ENCODE results near the gene PES1.
"Not testable (repeated sequence)": the region's sequence is repeated elsewhere in the genome, so short reads cannot be mapped to it uniquely, and the experiment has no call there.

The PES1 gene

DNA sequence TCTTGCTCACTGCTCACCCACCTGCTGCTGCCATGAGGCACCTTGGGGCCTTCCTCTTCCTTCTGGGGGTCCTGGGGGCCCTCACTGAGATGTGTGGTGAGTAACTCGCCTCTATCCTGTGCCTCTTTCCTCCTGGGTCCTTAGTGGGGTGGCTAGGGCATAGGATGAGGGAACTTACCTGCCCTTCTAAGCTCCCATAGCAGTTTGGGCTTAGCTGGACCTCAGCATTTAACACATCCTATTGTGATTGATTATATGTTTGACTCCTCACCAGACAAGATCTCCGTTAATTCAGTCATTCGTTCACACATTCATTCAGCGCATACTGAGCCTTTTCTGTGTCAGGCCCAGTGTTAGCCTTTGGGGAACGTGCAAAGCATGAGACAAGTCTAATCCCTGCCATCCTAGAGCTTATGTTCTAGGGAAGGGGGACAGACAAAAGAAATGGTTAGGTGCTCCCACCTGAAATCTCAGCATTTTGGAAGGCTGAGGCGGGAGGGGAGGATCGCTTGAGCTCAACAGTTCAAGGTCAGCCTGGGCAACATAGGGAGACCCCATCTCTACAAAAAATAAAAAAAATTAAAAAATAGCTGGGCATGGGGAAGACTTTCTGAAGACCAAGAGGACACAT, 15.7 kb upstream of the PES1 start:
- no peak for DNase-seq

DNA sequence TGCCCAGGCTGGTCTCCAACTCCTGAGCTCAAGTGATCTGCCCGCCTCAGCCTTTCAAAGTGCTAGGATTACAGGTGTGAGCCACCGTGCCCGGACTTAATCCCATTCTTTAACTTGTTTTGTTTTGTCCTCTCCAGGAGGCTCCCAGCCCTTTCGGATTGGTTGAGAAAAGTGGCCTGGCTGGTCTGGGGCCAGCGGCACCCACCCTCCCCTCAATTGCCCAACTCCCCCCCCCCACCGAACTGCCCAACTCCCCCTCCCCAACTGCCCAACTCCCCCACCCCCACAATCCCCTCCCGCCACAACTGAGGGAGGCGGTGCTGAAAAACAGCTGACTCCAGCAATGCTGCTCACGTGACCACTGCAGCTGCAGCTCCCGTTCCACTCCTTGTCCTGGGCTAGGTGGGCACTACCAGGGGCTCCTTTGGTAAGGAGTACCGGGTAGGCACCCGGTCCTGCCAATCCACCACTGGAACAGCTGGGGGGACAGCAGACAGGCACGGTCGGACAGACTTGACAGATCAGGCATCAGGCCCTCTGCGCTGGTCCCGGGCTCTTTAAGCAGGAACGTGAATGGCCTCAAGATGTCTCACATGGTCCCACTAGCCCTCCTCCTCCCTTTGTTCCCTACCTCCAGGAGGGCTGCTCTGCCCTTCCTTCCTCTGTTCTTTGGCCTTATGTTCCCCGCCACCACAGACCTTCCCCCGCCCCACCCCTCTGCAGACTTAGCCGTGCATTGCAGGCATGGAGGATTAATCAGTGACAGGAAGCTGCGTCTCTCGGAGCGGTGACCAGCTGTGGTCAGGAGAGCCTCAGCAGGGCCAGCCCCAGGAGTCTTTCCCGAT, 15.0 kb upstream of the PES1 start, which contains the start of gene TCN2:
TSS of gene TCN2 (plus strand) at position 720 of the 845 bp plus-strand sequence. CDS start 158 bp downstream, outside the sequence.
- DNase-seq, result peak; percentile 58

DNA sequence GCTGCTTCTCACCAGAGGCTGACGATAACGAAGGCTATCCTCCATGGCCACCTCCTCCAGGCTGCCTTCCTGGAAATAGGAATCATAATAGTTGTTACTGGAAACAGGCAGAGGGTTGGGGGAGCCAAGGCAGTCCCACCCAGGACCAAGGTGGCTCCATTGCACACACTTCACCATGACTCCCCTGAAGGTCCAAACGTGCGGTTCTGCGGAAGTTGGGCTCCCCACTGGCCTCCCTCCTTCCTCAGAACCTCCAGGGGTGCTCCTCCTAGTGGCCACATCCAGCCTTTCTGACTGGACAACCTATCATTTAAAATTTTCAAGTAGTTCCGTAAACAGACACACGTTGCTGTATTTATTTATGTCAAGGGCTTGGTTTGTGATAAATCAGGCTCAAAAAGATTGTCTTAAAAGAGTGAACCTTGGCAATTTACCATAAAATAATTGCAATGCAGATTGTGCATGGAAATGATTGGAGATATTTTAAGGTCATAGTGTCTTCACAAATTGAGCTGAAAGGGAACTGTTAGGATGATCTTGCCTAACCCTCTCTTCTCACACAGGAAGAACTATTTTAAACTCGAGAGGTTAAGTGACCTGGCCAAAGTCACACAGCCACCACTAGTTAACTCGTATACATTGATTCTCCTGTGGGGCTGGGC, 13.9 kb upstream of the PES1 start:
- DNase-seq, result peak; percentile 28

DNA sequence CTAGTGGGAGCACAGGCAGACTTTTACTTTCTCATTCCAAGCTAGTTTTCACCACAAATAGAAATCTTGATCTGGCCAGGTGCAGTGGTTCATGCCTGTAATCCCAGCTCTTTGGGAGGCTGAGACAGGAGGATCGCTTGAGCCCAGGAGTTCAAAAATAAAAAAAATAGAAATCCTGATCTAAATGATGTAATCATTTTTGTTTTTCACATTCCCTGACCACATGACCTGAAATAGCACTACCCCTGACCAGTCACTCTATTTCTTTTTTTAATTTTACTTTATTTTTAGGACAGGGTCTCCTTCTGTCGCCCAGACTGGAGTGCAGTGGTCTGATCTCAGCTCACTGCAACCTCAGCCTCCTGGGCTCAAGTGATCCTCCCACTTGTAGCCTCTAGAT, 13.0 kb upstream of the PES1 start:
- DNase-seq, result no peak

DNA sequence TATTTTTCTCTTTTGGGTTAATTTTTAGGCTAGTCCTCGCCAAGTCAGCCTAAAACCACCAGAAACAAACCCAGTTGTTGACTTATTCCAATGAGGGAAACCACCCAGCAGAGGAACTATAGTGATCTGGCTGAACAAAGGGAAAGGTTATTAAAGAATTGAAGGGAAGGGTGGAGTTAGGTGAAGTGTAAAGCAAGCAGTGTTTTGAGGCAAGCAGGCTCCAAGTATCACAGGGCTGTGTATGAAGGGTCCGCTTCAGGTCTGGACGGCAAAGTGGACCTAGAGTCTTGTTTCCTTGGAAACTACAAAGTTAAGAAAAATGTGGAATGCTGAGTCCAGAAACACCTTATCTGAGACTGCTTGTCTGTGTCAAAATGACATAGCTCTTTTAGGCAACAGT, 12.1 kb upstream of the PES1 start:
- DNase-seq, result no peak

DNA sequence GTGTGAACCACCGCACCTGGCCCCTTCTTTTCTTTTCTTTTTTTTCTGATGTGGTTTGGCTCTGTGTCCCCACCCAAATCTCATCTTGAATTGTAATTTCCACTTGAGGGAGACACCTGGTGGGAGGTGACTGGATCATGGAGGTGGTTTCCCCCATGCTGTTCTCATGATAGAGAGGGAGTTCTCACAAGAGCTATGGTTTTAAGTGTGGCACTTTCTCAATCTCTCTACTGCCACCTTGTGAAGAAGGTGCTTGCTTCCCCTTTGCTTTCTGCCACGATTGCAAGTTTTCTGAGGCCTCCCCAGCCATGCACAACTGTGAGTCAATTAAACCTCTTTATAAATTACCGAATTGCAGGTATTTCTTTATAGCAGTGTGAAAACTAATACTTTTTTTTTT, 10.3 kb upstream of the PES1 start:
- DNase-seq, result peak; percentile 17

DNA sequence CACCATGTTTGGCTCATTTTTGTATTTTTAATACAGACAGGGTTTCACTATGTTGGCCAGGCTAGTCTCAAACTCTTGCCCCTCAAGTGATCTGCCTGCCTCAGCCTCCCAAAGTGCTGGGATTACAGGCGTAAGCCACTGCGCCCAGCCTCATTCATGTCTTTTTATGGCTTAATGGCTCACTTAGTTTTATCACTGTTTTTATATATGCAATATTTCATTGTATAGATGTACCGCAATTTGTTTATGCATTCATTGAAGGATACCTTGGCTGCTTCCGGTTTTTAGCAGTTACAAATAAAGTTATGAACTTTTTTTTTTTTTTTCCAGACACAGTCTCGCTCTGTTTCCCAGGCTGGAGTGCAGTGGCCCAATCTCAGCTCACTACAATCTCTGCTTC, 9.8 kb upstream of the PES1 start:
- no peak for DNase-seq

DNA sequence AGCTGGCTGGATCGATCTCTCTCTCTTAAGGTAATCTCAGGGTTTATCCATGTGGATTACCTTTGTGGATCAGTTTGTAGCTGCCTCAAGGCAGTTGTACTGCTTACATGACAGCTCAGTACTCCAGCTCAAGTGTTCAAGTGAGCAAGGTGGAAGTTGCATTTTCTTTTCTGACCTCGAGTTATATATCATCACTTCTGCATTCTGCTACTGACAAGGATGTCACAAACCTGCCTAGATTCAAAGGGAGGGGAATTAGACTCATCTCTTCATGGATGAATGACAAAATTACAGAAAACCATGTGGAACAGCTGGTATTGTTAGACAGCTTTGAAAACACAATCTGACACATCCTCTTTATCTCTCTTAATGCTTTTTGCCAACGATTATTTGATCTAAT, 9.2 kb upstream of the PES1 start:
- DNase-seq, result no peak

DNA sequence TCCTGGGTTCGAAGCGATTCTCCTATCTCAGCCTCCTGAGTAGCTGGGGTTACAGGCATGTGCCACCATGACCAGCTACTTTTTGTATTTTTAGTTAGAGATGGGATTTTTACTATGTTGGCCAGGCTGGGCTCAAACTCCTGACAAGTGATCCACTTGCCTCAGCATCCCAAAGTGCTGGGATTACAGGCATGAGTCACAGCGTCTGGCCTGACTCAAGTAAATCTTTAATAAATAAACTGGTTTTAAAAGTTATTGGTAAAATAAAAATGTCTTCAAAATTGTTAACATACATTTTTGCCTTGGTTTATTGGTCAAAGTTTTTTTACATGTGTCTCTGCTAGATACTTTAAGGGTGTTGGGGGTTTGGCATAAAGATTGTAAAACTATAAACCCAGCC, 7.3 kb upstream of the PES1 start:
- no peak for DNase-seq

DNA sequence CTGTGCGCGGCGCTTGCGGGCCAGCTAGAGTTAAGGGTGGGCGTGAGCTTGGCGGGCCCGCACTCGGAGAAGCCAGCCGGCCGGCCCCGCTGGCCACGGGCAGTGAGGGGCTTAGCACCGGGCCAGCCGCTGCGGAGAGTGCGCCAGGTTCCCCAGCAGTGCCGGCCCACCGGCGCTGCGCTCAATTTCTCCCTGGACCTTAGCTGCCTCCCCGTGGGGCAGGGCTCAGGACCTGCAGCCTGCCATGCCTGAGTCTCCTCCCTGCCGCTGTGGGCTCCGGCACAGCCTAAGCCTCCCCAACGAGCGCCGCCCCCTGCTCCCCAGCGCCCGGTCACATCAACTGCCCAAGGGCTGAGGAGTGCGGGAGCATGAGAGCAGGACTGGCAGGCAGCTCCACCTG, 5.2 kb upstream of the PES1 start:
- no peak for DNase-seq

DNA sequence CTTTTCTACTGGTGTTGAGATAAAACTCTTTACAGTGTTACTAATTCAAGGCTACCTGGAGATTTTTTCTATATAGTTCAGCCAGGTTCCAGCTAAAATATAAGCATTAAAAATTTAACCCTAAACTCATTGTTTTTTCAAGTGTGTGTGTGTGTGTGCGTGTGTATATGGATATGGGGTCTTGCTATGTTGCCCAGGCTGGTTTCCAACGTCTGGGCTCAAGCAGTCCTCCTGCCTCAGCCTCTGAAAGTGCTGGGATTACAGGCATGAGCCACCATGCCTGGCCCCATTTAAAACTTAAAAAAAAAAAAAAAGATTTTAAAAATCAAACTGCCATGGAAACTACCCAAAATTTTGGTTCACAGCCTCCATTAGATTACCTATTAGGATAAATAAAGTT, 4.5 kb upstream of the PES1 start:
- DNase-seq, result no peak

DNA sequence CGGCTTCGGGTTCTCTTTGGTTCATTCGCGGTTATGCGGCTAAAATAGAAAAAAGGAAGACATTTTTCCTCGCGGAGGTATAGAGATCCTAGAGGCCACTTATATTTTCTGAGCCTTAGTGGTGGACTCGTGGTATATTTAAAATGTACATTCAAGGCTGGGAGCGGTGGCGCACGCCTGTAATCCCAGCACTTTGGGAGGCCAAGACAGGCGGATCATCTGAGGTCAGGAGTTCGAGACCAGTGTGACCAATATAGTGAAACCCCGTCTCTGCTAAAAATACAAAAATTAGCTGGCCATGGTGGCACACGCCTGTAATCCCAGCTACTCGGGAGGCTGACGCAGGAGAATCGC, 627 bp upstream of the PES1 start:
- not testable (repeated sequence) for DNase-seq

DNA sequence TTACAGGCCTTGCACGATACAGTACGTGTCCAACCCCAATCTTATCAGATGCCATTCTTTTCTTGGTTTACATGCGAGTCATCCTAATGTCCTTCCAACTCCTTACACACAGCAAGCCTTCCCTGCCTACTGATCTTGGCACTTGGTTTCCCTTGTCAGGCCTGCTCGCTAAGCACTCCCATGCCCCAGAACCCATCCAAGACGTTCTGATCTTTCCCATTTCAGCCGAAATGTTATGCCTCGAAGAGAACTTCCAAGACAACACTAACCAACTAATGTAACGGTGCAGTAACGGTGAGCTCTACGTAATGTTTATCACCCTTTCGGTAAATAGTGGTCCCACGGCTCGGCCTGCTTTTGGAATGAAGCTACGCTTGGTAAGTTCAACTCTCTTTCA, 521 bp downstream of the PES1 start:
- peak; percentile 8 for DNase-seq

DNA sequence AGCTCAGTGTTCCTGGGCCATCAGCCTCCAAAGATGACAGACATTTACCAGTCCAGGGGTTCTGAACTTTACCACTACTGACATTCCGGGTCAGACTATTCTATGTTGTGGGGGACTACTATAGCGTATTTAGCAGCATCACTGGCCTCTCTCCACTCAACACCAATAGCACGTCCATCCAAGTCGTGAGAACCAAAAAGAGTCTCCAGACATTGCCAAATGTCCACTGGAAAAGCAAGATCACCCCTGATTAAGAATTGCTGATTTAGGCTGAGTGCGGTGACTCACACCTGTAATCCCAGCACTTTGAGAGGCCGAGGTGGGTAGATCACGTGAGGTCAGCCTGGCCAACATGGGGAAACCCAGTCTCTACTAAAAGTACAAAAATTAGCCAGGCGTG, 5.3 kb downstream of the PES1 start:
- no peak for DNase-seq

DNA sequence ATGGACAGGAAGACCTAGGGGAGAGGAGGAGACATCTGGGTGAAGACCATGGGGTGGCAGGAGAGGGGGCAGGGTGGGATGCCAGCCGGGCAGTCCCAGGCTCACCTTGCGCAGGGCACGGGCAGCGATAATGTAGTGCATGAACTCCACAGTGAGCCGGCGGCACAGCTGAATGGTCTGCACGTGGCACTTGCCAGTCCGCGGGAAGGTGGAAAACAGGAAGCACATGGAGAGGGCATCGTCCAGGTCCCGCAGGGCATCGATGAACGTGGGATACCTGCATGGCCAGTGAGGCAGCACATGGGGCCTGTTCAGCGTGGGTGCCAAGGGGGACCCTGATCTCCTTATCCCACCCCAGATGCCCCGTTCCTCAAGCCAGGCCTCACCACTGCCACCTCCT, 7.3 kb downstream of the PES1 start:
- DNase-seq, result no peak

DNA sequence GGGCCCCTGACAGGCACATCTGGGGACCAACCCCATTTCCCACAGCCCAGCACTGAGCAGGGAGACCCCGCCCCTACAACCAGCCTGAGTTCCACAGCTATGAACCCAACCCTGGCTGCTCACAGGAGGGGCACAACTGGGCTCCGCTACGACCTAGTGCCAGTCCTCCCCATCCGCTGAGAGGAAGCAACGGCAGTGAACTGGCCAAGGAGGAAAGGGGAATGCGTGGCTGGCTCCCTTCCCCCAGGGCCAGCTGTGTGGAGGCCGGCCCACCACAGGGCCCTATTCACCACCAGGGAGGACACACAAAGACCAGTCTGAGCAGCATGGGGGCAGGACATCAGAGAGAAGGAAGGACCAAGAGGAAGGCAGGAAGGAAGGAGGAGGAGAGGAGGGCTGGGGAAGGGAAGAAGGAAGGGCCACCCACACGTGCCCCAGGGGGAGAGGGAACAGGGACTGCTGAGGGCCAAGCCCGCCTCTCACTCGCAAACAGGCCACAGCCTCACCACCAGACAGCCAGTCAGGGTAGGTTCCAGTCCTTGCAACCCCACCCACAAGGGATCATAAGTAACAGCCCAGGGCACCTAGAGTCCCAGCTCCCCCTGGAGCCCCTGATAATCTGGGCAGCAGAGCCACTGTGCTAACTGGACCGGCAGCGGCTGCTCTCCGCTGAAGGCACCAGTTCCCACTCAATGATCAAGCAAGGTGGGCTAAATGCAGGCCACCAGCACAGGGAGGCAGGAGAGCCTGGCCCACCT, 8.7 kb downstream of the PES1 start:
- no peak for DNase-seq

DNA sequence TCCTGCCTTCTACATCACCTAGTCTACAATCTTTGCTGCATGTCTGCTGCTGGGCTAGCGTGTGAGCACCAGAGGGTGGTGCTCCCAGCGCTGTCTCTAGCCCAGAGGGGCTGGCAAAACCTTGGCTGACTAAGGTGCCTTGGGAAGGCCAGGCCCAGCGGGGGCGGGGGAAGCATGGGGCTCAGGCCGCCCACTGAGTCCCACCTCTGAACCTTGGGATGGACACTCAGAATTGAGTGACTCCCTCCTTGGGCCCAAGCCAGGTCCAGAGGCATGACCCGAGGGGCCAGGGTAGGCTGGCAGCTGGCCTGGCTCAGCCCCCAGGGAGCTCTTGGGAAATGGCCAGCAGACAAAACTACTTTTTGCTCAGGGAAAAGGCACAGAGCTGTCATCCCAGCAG, 9.7 kb downstream of the PES1 start:
- DNase-seq, result no peak

DNA sequence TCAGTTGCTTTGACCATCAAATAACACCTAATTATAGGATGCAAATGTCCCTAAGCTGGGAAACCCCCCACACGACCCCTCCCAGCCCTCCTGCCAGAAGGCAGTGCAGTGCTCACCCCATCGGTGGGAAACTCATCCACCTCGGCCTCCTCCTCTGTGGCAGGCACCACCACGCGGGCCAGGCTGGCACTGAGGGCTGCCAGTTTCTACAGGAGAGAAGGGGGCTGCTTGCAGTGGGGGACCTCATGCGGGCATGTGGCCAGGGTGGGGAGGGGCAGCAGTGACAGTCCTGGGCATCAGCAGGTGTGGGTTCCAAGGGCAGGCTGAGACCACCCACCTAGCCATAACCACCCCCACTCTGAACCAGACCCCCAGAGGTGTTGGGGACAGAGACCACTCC, 10.8 kb downstream of the PES1 start:
- DNase-seq, result no peak

DNA sequence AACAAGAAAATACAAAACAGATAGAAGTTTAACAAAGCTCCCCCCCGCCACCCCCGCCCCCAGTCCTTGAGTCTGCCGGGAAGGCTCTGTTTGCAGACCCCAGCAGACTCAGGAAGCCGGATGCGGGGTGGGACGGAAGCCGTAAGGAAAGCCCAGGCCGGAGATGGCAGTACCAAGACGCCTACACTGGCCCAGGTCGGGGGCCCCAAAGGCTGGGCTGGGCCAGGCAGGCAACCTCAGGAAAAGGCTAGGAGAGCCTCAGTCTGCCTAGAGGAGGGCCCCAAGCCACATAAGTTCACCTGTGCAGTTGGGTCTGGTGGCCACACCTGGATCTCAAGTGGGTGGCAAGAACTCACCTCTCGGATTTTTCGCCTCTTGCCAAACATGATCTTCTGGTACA, 13.2 kb downstream of the PES1 start:
- no peak for DNase-seq

DNA sequence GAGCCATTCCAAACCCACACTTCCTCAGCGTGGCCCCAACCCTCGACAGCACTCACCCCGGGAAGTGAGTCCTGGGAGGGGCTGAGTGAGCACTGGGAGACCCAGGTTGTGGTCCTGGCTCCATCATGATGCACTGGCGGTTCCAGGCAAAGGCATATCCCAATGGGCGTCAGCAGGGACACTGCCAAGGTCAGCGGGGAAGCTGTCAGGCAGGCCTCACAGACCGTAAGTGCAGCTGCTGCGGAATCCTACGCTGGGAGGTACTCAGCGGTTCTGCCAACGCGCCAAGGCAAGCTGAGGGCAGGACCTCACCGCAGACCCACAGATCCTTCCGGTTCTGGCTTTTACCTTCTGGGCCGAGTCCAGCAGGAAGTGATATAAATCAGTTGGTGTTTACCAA, 15.9 kb downstream of the PES1 start:
- no peak for DNase-seq

DNA sequence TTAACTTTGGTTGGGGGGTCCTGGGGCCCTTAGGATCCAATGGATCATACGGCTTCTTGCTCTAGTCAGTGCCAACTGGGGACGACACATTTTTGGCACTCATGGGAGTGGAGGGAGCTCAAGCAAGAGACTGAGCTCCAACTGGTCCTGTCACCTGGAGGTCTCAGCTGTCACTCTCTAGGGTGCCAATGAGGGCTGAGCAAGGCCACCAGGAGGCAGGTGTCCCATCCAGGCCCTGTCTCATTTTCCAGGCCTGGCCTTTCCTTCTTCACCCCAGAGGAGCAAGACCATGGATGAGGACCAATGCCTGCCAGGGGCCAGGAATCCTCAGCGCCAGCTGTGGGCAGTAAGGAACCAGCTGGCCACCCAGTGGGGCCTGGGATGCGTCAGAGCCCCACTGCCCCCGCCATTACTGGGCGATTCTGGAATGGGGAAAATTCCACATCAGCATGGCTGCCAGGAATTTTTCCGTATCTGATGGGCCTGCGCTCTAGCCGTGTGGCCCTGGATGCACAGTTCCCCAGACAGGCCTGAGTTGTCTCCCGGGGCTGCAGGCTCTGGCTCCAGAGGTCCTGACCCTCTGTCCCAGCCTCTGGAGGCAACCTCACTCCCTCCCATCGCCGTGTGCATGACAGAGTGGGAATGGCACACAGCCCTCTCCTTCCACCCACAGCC, 16.6 kb downstream of the PES1 start:
- no peak for DNase-seq

DNA sequence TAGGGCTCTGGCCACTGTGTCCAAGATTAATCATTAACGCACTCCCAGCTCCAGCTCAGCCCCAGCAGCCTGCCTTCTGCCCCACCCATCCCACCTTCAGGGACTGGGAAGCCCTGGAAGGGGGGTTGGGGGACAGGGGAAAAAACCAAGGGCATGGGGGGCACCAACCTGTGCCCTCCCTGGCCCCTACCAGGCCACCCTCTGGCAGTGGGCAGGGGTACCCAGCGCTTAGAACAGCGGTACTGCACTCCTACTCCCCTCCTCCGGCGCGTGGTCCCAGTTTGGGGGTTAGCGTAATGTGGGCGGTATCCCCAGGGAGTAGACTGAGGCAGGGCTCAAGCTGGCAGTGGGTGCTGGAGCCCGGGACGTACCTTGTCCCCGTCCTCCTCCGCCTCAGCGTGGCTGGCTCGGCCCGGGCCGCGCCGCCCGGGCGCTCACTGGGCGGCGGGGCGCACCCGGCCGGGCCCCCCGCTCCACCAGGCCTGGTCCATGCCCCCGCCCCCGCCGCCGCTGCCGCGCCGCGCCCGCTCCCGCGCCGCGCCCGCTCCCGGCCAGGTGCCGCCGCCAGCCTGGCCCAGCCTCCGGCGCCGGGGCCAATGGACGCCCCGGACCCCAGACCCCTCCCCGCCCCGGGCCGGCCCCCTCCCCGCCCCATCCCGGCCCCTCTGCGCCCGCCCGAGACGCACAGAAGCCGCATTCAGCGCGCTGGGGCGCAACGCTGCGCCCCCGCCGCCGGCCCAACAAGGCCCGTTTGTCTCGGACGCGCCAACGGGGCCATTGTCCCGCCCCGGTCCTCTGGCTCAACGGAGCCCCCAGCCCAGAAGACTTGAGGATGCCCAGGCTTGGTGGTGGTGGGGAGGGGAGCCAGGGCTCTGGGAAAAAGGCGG, 17.4 kb downstream of the PES1 start, which contains the start of gene GAL3ST1:
TSS of gene GAL3ST1 (minus strand) at position 571 of the 887 bp plus-strand sequence. CDS start 17,273 bp downstream, outside the sequence.
- DNase-seq, result no peak
